HG03139 (cell line): ENCODE measurements around the gene FOXL3.
"Not testable (repeated sequence)": the region's sequence is repeated elsewhere in the genome, so short reads cannot be mapped to it uniquely, and the experiment has no call there.

Experiments used
- ATAC-seq: cut with Tn5 transposase; IDR thresholded peaks from one replicate; pipeline ENCODE4 v1.9.1; 2021; ENCODE audit not compliant: unreplicated experiment

The FOXL3 gene

GRCh38 chr7:289756-290553 is at the start of gene FOXL3:
TSS of gene FOXL3 (plus strand) at chr7:290170. CDS start at chr7:290170, 0 bp downstream.
- no peak for ATAC-seq

- ATAC-seq: no peak
Measured at GRCh38 chr7:240887-241421, 49.0 kb upstream of the FOXL3 start.

DNA sequence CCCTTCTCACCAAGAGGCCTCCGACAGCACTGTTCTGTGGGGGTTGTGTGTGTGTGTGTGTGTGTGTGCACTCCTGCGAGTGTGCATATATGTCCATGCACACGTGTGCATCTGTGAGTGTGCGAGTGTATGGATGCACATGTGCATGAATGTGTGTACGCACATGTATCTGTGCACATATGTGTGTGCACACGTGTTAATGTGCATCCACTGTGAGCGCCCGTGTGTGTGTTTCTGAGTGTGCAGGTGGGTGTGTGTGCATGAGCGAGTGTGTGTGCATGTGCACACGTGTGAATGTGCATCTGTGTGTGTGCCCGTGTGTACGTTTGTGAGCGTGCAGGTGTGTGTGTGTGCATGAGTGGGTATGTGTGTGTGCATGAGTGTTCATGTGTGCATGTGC is 48.5 kb upstream of the FOXL3 start:
- no peak for ATAC-seq

DNA sequence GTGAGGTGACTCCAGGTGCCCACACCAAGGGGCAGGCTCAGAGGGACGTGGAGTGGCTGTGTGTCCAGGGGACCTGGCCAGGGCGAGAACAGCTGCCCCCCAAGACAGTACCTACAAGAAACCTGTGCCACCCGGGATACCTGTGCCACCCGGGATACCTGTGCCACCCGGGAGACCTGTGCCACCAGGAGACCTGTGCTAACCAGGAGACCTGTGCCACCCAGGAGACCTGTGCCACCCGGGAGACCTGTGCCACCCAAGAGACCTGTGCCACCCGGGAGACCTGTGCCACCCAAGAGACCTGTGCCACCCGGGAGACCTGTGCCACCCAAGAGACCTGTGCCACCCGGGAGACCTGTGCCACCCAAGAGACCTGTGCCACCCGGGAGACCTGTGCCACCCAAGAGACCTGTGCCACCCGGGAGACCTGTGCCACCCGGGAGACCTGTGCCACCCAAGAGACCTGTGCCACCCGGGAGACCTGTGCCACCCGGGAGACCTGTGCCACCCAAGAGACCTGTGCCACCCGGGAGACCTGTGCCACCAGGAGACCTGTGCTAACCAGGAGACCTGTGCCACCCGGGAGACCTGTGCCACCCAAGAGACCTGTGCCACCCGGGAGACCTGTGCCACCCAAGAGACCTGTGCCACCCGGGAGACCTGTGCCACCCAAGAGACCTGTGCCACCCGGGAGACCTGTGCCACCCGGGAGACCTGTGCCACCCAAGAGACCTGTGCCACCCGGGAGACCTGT is 47.0 kb upstream of the FOXL3 start:
- ATAC-seq: not testable (repeated sequence)

- not testable (repeated sequence) for ATAC-seq
Measured at GRCh38 chr7:243580-243978, 46.4 kb upstream of the FOXL3 start.

DNA sequence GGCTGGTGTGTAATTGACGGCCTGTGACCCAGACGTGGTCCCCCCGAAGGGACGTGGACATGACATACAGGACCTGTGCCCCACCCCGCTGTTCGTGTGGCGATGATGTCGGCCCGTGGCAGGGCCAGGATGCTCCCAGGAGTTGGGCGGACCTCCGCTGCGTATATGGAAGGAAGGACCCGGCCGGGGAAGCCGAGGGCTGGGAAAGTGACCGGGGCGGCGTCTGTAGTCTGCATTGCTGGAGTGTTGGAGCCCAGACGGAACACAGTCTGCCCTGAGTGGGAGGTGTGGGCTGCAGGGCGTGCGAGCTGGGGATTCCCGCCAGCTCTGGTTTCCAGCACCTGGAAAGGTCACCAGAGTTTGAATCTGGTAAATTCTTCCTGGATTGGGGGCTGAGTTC is 45.0 kb upstream of the FOXL3 start:
- no peak for ATAC-seq

DNA sequence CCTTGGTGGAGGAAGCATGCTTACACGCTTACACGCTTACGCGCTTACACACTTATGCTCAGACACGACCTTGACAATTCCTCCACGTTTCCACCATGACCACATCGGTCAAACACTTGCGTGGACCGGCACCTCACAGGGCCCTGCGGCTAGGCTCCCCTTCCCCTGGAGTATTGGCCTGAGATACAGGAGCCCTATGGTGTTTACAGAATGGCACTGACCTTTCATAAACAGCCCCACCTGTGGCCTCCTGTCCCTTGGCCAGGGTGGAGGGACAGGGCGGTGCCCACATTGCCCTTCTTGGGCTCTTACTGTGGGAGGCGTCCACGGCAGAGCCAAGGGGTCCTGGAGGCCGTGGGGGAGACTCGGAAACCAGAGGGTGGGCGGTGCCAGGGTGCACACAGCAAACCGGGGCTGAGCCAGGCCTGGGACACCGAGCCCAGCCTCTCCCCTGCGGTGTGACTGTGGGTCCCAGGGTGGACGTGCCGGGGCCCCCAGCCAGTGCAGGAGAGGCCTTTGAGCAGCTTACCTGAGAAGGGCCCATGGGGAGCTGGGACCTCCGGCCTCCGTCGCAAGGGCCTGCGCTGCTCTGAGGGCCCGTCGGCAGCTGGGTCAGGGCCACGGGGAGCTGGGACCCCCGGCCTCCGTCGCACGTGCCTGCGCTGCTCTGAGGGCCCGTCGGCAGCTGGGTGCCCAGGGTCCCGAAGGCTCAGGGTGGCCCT is 44.2 kb upstream of the FOXL3 start:
- no peak for ATAC-seq

DNA sequence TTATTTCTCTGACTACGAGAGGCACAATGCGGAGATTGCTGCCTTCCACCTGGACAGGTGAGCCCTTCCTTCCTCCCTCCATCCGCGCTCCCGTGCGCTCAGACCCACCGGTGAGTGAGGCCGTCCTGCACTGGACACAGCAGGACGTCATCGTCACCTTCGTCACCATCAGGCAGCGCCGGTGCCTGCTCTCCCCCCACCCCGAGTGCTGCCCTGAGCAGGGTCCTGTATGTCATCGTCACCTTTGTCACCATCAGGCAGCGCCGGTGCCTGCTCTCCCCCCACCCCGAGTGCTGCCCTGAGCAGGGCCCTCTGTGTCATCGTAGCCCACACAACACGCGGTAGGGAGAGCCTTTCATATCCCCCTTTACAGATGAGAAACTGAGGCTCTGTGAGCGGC is 43.5 kb upstream of the FOXL3 start:
- no peak for ATAC-seq

DNA sequence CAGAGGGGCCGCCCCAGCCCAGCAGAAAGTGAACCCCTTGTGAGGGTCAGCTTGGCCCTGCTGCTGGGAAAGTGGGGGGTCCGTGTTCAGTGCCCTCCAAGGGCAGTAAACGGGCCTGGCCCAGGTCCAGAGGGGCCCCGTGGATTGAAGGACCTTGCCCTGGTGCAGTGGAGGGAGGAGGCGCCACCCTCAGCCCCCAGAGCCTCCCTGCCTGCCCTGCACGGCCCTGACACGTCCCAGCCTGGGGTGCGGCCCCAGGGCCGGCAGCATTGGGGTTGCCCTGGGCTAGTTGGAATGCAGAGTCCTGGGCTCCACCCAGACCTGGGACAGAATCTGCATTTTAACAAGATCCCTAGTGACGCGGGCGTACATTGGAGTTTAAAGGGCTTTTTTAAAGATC is 42.8 kb upstream of the FOXL3 start:
- ATAC-seq: no peak

DNA sequence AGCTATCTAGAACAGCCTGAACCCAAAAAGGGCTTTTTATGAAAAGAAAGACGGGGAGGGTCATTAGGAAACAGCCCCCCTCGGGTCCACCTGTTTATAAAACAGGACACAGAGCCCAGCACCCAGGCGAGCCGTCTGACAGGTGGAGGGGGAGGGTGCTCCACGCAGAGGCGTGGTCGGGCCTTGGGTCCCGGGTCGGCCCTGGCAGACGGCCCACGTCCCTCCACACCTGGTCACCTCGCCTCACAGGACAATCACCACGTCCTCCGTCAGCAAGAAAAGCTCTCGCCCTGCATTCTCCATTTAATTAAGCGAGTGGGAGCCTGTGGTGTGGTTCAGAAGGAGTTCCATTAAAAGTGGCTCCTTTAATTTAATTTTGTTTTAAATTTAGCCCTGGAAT is 42.3 kb upstream of the FOXL3 start:
- no peak for ATAC-seq

DNA sequence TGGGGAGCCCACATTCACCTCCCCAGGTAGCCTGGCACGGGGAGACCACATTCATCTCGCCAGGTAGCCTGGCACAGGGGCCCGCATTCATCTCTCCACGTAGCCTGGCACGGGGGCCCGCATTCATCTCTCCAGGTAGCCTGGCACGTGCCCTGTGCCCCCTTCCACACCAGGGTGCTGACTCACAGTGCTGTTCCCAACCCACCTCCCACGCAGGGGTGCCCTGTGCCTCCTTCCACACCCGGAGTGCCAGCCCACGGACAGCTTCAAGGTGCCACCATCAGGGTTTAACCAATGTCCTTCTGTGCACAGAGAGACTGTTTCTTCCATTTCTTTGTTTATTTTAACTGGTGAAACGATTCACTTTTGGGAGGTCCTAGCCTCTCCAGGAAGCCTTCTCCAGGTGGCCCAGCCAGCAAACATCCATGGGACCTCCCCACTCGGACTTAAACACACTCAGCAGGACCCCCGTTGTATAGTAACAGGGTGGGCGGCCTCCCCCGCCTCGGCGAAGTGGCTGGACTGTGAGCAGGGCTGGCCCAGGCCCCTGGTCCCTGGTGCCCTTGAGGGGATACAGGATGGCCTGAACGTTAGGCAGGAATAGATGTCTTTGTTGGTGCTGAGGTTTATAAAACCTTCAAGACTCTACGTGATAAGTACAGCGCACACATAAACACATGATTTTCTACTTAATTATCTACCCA is 41.1 kb upstream of the FOXL3 start:
- no peak for ATAC-seq

DNA sequence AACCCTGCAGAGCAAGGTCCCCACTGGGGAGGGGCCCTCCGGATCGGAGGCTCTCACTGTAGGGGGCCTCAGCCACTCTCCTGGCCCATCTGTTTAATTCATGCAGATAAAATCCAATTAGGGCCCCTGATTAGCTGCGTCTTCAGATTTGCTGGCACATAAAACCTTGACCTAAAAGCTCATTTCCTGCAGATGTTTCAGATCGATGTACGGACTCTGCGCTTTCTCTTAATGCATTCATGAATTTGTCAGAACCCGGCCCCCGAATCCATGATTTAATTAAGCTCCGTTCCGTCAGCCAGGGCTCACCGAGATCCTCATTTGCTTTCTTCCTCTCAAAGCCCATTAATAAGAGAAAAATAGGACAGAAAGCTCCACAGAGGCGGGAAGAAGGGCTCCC is 40.0 kb upstream of the FOXL3 start:
- no peak for ATAC-seq

GRCh38 chr7:250523-250922 is 39.4 kb upstream of the FOXL3 start:
- ATAC-seq: no peak

GRCh38 chr7:251005-251404 is 39.0 kb upstream of the FOXL3 start:
- ATAC-seq: no peak

- ATAC-seq: no peak
Measured at GRCh38 chr7:251446-252175, 38.4 kb upstream of the FOXL3 start.

DNA sequence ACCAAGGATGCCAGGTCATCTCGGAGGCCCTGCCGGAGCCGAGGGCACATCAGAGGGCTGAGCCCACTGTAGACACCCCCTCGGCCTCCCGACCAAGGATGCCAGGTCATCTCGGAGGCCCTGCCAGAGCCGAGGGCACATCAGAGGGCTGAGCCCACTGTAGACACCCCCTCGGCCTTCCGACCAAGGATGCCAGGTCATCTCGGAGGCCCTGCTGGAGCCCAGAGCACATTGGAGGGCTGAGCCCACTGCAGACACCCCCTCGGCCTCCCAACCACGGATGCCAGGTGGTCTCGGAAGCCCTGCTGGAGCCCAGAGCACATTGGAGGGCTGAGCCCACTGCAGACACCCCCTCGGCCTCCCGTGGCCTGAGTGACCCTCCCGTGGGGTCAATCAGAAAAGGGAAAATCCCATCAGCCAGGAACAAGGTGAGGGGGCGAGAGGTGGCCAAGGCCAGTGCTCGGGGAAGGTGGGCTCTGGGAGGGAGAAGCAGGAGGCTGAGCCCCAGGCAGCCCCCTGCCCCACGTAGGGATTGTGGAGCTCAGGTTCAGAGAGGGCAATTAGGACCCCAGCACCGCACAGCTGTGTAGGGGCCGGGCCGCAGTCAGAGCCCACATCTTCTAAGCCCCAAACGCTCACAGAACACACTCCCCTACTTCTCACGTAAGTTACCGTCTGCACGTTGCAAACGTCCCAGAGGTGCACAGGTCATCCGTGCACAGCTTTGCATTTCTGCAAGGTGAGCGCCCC is 37.6 kb upstream of the FOXL3 start:
- ATAC-seq: no peak

DNA sequence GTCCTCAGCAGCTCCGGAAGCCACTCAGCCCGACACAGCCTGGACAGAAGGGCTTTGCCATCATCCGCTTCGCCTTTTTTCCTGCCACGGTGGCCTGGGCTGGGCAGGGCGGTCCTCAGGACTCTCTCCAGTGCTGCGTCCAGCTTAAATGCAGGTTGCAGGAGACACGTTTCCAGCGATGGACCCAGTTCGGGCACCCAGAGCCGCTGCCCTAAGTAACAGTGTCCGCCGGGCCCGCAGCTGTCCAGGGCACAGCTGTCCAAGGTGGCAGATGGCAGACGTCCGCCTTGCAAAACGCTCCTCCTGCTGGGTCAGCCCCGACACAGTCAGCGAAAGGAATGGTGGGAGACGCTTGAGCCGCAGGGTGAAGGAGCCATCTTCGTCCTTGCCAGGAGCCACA is 37.0 kb upstream of the FOXL3 start:
- no peak for ATAC-seq

GRCh38 chr7:253581-254336 is 36.2 kb upstream of the FOXL3 start:
- no peak for ATAC-seq
